AG09309 (cell line): ENCODE results near the gene PADI3.

Source experiments
- DNase-seq: peaks from one replicate; pipeline ENCODE4 v3.0.0-alpha.2; 2010; ENCODE audit warnings: low read depth
- H3K4me3 ChIP-seq: 2 replicates; pipeline ENCODE4 v1.5.1; 2011; ENCODE audit warnings: mild to moderate bottlenecking, low read depth, low read length, moderate library complexity; ENCODE audit not compliant: control insufficient read depth
- CTCF ChIP-seq: IDR thresholded peaks from 2 replicates; pipeline ENCODE4 v1.5.1; 2011; ENCODE audit warnings: mild to moderate bottlenecking, low read depth, low read length, inconsistent platforms; ENCODE audit not compliant: insufficient read depth, control insufficient read depth; ENCODE audit errors: missing control alignments

Gene PADI3

GRCh38 chr1:17232759-17233661 is 15.9 kb upstream of the PADI3 start:
- peak; percentile 93 for DNase-seq
- no peak overlapping the region for H3K4me3 ChIP-seq
- TF ChIP-seq CTCF = no peak

- H3K4me3 ChIP-seq = no peak overlapping the region
- DNase-seq = peak; percentile 92
- no peak for TF ChIP-seq CTCF
These were observed 15.1 kb upstream of the PADI3 start for GRCh38 chr1:17233675-17234320.

DNA sequence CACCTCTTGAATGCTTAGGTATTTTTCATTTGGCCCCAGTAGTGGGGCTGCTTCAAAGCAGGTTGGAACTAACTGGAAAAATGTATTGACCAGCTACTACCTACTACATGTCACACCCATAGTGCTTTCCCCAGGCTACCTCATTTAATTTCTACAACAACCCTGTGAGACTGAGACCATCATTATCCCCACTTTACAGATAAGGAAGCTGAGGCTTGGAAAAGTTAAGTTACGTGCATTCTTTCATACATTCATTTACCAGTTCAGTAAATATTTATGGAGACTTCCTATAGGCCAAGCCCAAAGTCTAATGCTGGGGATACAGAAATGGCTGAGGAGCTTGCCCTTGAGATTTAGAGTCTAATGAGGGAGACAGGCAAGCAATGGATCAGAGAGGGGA is 14.5 kb upstream of the PADI3 start:
- no peak for TF ChIP-seq CTCF
- DNase-seq = no peak
- no peak overlapping the region for H3K4me3 ChIP-seq

- no peak overlapping the region for H3K4me3 ChIP-seq
- DNase-seq = no peak
- no peak for TF ChIP-seq CTCF
These were observed 13.6 kb upstream of the PADI3 start for GRCh38 chr1:17235135-17235885.

DNA sequence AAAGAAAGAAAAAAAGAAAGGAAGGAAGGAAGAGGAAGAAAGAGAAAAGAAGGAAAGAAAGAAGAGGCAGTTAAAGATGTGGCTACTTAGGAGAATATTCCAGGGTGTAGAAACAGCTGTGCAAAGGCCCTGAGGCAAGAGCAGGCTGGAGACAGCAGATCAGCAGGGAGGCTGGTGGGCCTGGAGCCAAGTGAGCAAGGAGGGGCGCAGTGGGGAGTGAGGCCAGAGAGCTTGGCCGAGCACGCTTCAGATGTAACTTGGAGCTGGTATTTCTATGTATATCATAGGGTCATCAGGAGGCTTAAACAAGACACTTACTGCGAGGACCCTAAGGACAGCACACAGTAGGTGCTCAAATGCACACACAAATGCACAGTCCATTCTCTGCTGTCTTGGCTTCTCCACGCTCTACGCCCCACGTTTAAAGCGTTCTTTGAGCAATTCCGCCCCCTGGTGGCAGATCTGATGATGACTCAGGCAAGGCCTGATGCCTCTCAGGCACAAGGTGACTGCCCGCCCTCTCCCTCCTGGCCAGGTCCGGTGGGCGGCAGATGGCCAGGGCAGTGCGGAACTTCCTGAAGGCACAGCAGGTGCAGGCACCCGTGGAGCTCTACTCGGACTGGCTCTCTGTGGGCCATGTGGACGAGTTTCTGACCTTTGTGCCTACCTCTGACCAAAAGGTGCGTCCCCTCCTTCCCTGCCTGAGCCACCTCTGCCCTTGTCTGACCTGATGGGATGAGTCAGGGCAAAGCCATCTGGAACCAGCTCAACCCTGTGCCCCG is 11.9 kb upstream of the PADI3 start:
- DNase-seq = no peak
- TF ChIP-seq CTCF = peak; percentile 83
- H3K4me3 ChIP-seq = no peak overlapping the region

DNA sequence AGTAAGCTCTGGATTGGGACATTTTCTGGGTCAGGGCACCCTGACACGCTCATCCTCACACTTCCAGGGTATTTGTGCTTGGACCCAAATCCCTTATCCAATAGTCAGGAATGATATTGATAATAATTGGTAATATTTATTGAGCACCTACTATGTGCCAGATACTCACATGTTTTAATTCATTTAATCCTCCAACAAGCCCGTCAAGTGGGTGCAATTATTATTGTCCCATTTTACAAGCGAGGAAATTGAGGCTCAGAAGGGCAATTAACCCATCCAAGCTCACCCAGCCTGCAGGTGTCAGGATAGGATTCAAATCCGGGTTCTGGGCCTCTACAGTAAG is 11.4 kb upstream of the PADI3 start:
- TF ChIP-seq CTCF = no peak
- H3K4me3 ChIP-seq = no peak overlapping the region
- DNase-seq = no peak
